HG03066 (cell line): Measurements from ENCODE around the gene GPR62.
"Not testable (repeated sequence)": the region's sequence is repeated elsewhere in the genome, so short reads cannot be mapped to it uniquely, and the experiment has no call there.

Experiments
- ATAC-seq: cut with Tn5 transposase; IDR thresholded peaks from one replicate; pipeline ENCODE4 v1.9.1; 2021; ENCODE audit warnings: low read depth; ENCODE audit not compliant: unreplicated experiment

Gene GPR62

GRCh38 chr3:51988286-51989146 lies 33.3 kb downstream of the GPR62 start:
- ATAC-seq = no peak

GRCh38 chr3:51990501-51990971 lies 35.4 kb downstream of the GPR62 start:
- not testable (repeated sequence) for ATAC-seq

- ATAC-seq = no peak
Observed at GRCh38 chr3:51992017-51992682, 37.0 kb downstream of the GPR62 start.

GRCh38 chr3:51993657-51994056 lies 38.5 kb downstream of the GPR62 start:
- ATAC-seq = not testable (repeated sequence)

GRCh38 chr3:51994530-51994929 lies 39.3 kb downstream of the GPR62 start:
- no peak for ATAC-seq

- ATAC-seq = peak; percentile 92
Observed at GRCh38 chr3:51995346-51996163, 40.4 kb downstream of the GPR62 start, which contains the start of gene RPL29. TSS of gene RPL29 (minus strand) at chr3:51995895. CDS start at chr3:51995461, 434 bp downstream.

- ATAC-seq = no peak
Observed at GRCh38 chr3:51997172-51997571, 42.0 kb downstream of the GPR62 start.

GRCh38 chr3:51997935-51998596 lies 42.9 kb downstream of the GPR62 start:
- no peak for ATAC-seq

- ATAC-seq = no peak
Observed at GRCh38 chr3:51998774-51999173, 43.6 kb downstream of the GPR62 start.

GRCh38 chr3:51999846-52000245 lies 44.7 kb downstream of the GPR62 start:
- ATAC-seq = no peak

GRCh38 chr3:52001443-52001974 lies 46.3 kb downstream of the GPR62 start:
- ATAC-seq = peak; percentile 82

GRCh38 chr3:52002748-52003147 lies 47.6 kb downstream of the GPR62 start:
- ATAC-seq = no peak

GRCh38 chr3:52004163-52004787 lies 49.1 kb downstream of the GPR62 start:
- no peak for ATAC-seq

GRCh38 chr3:52004906-52005395 lies 49.8 kb downstream of the GPR62 start:
- ATAC-seq = no peak

- ATAC-seq = no peak
Observed at GRCh38 chr3:52005571-52005986, 50.4 kb downstream of the GPR62 start.

- ATAC-seq = no peak
Observed at GRCh38 chr3:52006017-52006819, 51.0 kb downstream of the GPR62 start.

- no peak for ATAC-seq
Observed at GRCh38 chr3:52006820-52007133, 51.6 kb downstream of the GPR62 start.
